Fibroblast of lung (primary cell): ENCODE results near the gene VWA7. TPM values are rescaled to one million over a fixed set of nuclear protein-coding genes. Genes with fewer than 3 reads are reported as not detected.

Experiments used
- DNase-seq, 2 donors: peaks; one replicate each; pipeline versions ENCODE4 v3.0.0 to v3.0.0-alpha.2; 2010; ENCODE audit warnings: low read depth in 2 of 2
- H2AFZ ChIP-seq: 2 replicates; pipeline ENCODE4 v1.5.1; 2012; ENCODE audit warnings: low read length, control low read depth, inconsistent platforms
- H3K27ac ChIP-seq: 2 replicates; pipeline ENCODE4 v1.5.1; 2011; ENCODE audit warnings: low read length, control low read depth; ENCODE audit not compliant: insufficient read depth
- H3K27me3 ChIP-seq: 2 replicates; pipeline ENCODE4 v1.5.1; 2011; ENCODE audit warnings: mild to moderate bottlenecking, low read length; ENCODE audit not compliant: control insufficient read depth, insufficient read depth
- H3K36me3 ChIP-seq: 2 replicates; pipeline ENCODE4 v1.5.1; 2011; ENCODE audit warnings: low read length; ENCODE audit not compliant: control insufficient read depth, insufficient read depth
- H3K4me1 ChIP-seq: 2 replicates; pipeline ENCODE4 v1.5.1; 2011; ENCODE audit warnings: low read length; ENCODE audit not compliant: control insufficient read depth, insufficient read depth; ENCODE audit errors: extremely low read depth
- H3K4me2 ChIP-seq: 2 replicates; pipeline ENCODE4 v1.5.1; 2011; ENCODE audit warnings: low read length, control low read depth; ENCODE audit not compliant: insufficient read depth; ENCODE audit errors: extremely low read depth
- H3K4me3 ChIP-seq, 4 experiments: fragments of 200-600 bp in 1 of 4; sonication (generic) in 1 of 4; replicated peaks in 1 of 4; 2 replicates each; pipeline ENCODE4 v1.5.1; 2011 to 2016; ENCODE audit warnings: low read length in 4 of 4, low read depth in 3 of 4, mild to moderate bottlenecking in 3 of 4, control low read depth in 2 of 4, inconsistent platforms in 1 of 4, mixed read lengths in 1 of 4; ENCODE audit not compliant: insufficient read depth in 1 of 4; ENCODE audit errors: control extremely low read depth in 1 of 4
- H3K79me2 ChIP-seq: 2 replicates; pipeline ENCODE4 v1.5.1; 2012; ENCODE audit warnings: mild to moderate bottlenecking, low read length, inconsistent platforms; ENCODE audit not compliant: control insufficient read depth, insufficient read depth
- H3K9ac ChIP-seq: 2 replicates; pipeline ENCODE4 v1.5.1; 2011; ENCODE audit warnings: mild to moderate bottlenecking, low read length, control low read depth; ENCODE audit not compliant: insufficient read depth
- H3K9me3 ChIP-seq: 2 replicates; pipeline ENCODE4 v1.5.1; 2012; ENCODE audit warnings: low read depth, low read length; ENCODE audit not compliant: control insufficient read depth, insufficient read depth
- H4K20me1 ChIP-seq: 2 replicates; pipeline ENCODE4 v1.5.1; 2011; ENCODE audit warnings: low read length; ENCODE audit not compliant: control insufficient read depth, insufficient read depth; ENCODE audit errors: extremely low read depth
- CTCF ChIP-seq, 2 donors: IDR thresholded peaks in 1 of 2; conservative IDR thresholded peaks in 1 of 2; 1 replicate in 1 of 2; 2 replicates in 1 of 2; pipeline ENCODE4 v1.5.1; 2011 to 2012; ENCODE audit warnings: low read length in 2 of 2, control low read depth in 1 of 2, inconsistent platforms in 1 of 2, low read depth in 1 of 2, mild to moderate bottlenecking in 1 of 2
- EZH2 ChIP-seq: IDR thresholded peaks from 2 replicates; pipeline ENCODE4 v1.5.1; 2012; ENCODE audit warnings: low read length, control low read depth, mild to moderate bottlenecking; ENCODE audit errors: missing control alignments
- polyA plus RNA-seq, 2 donors: library from polyadenylated mRNA; depleted of rRNA in 1 of 2; stranded (reverse) in 1 of 2; unstranded in 1 of 2; fragments of >200 nt; gene quantifications; 2 replicates each; pipeline ENCODE4 v1.2.1, GENCODE V29; 2011 to 2012; ENCODE audit warnings: missing spikeins in 1 of 2
- total RNA-seq: library from RNA; depleted of rRNA; stranded (reverse); fragments of >200 nt; gene quantifications from 2 replicates; pipeline ENCODE4 v1.2.1, GENCODE V29; 2014

VWA7 gene
- total and polyA plus RNA-seq, 2 donors (not counting 1 experiment from before 2014, with no cell fraction given) = 0.16 to 0.66 TPM

GRCh38 chr6:31815025-31815838, 38.1 kb upstream of the VWA7 start, which contains the start of the genes HSPA1A and HSPA1L:
HSPA1A (plus strand) TSS chr6:31815543; CDS start chr6:31815757, 214 bp downstream.
HSPA1L (minus strand) TSS chr6:31815283; CDS start chr6:31811972, 3,311 bp downstream.
- H3K9me3 ChIP-seq = no peaks in the 10 kb centered on the region
- H2AFZ ChIP-seq = no peak within 1 kb of the TSS
- H3K4me2 ChIP-seq = peak within 1 kb of the TSS; percentile 89
- H4K20me1 ChIP-seq = no peaks in the 10 kb centered on the region
- H3K9ac ChIP-seq = peak within 1 kb of the TSS; percentile 48
- peaks cover 21% of the 10 kb centered on the region for H3K79me2 ChIP-seq
- H3K27ac ChIP-seq = peak within 1 kb of the TSS; percentile 57
- H3K27me3 ChIP-seq = no peaks in the 10 kb centered on the region
- peak; percentile 95 for DNase-seq
- no peaks in the 10 kb centered on the region for H3K36me3 ChIP-seq
- H3K4me1 ChIP-seq = peaks cover 2% of the 10 kb centered on the region
- TF ChIP-seq CTCF (conservative IDR thresholded peaks at IDR 0.05 in 1 of 2, IDR thresholded peaks at IDR 0.05 in 1 of 2; ENCODE audit: low read depth in 1 of 2, low read length in 2 of 2) (no peak), EZH2 (no peak)
- H3K4me3 ChIP-seq = peak within 1 kb of the TSS; percentile 42 to 82 (median 76)

DNA sequence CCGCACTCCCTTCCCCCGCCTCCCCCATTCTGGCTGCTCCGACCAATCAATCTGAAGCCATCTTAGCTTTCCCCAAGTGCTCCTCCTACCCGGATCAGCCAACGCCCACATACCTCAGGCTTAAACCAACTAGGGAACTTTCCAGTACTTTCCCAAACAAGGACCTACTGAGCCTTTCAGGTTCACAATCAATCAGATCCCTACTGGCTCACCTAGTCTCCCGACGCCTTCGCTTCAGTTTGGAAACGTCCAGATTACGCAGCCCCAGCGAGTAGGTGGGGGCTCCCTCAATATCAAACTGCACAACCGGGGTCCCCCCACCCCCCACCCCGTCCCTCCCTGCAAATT, 37.5 kb upstream of the VWA7 start:
- Histone ChIP-seq H4K20me1 (no peaks in the 10 kb centered on the region), H2AFZ (no peak overlapping the region), H3K27ac (peak overlapping the region; percentile 57), H3K4me3 (peak overlapping the region; percentile 42 to 82 (median 60)), H3K9ac (peak overlapping the region; percentile 30), H3K27me3 (no peaks in the 10 kb centered on the region), H3K9me3 (no peaks in the 10 kb centered on the region), H3K4me2 (peak overlapping the region; percentile 89), H3K36me3 (no peaks in the 10 kb centered on the region), H3K4me1 (peaks cover 2% of the 10 kb centered on the region), H3K79me2 (peaks cover 21% of the 10 kb centered on the region)
- TF ChIP-seq CTCF (conservative IDR thresholded peaks at IDR 0.05 in 1 of 2, IDR thresholded peaks at IDR 0.05 in 1 of 2; ENCODE audit: low read depth in 1 of 2, low read length in 2 of 2) (no peak), EZH2 (no peak)
- peak; percentile 98 to 99 for DNase-seq

DNA sequence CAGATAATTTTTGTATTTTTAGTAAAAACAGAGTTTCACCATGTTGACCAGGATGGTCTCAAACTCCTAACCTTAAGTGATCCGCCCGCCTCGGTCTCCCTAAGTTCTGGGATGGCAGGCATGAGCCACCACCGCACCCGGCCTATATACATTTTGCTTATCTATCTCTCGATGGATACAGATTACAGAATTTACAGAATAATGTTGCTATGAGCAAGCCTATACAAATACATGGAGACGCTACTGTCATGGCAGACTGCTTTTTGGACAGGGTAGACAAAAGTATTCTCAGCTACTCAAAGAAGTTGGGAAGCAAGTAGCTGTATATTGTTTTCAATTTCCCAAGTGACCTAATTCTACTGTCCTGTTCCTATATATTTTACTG, 36.3 kb upstream of the VWA7 start:
- peak overlapping the region; percentile 44 for H3K4me2 ChIP-seq
- H3K27ac ChIP-seq = peak overlapping the region; percentile 48
- H3K4me3 ChIP-seq = peak overlapping the region in 1 of 4 experiments; percentile 42
- H3K4me1 ChIP-seq = no peaks in the 10 kb centered on the region
- H3K9ac ChIP-seq = no peak overlapping the region
- no peaks in the 10 kb centered on the region for H3K36me3 ChIP-seq
- H3K79me2 ChIP-seq = peaks cover 14% of the 10 kb centered on the region
- TF ChIP-seq CTCF (conservative IDR thresholded peaks at IDR 0.05 in 1 of 2, IDR thresholded peaks at IDR 0.05 in 1 of 2; ENCODE audit: low read depth in 1 of 2, low read length in 2 of 2) = no peak
- TF ChIP-seq EZH2 = no peak
- H4K20me1 ChIP-seq = no peaks in the 10 kb centered on the region
- DNase-seq = no peak
- H3K9me3 ChIP-seq = no peaks in the 10 kb centered on the region
- no peaks in the 10 kb centered on the region for H3K27me3 ChIP-seq
- no peak overlapping the region for H2AFZ ChIP-seq
